GM23248 (cell line): ENCODE data around the gene XIRP2. TPM values are rescaled to one million over a fixed set of nuclear protein-coding genes. Genes with fewer than 3 reads are reported as not detected.
A peak's percentile ranks its signal among the peaks of the same experiment; 100 is the strongest.

Source experiments
- DNase-seq: peaks from one replicate; pipeline ENCODE4 v3.0.0-alpha.2; 2015
- H2AFZ ChIP-seq: fragments of 200-600 bp; sonication (generic); 2 replicates; pipeline ENCODE4 v1.6.1; 2016; ENCODE audit warnings: antibody characterized with exemption
- H3F3A ChIP-seq: fragments of 200-600 bp; sonication (generic); 2 replicates; pipeline ENCODE4 v1.6.1; 2016; ENCODE audit warnings: mild to moderate bottlenecking, antibody characterized with exemption, mixed run types; ENCODE audit not compliant: insufficient read depth
- H3K27ac ChIP-seq: fragments of 200-600 bp; sonication (generic); 2 replicates; pipeline ENCODE4 v1.5.1; 2016; ENCODE audit warnings: mild to moderate bottlenecking
- H3K27me3 ChIP-seq: fragments of 200-600 bp; sonication (generic); replicated peaks from 2 replicates; pipeline ENCODE4 v1.6.1; 2016; ENCODE audit warnings: mild to moderate bottlenecking; ENCODE audit not compliant: insufficient read depth
- H3K36me3 ChIP-seq: fragments of 200-600 bp; sonication (generic); 2 replicates; pipeline ENCODE4 v1.6.1; 2016; ENCODE audit warnings: low read depth, mild to moderate bottlenecking
- H3K4me1 ChIP-seq: fragments of 200-600 bp; sonication (generic); 2 replicates; pipeline ENCODE4 v1.6.1; 2016; ENCODE audit warnings: mild to moderate bottlenecking; ENCODE audit not compliant: insufficient read depth
- H3K4me2 ChIP-seq: fragments of 200-600 bp; sonication (generic); one replicate; pipeline ENCODE4 v1.6.1; 2016; ENCODE audit warnings: mild to moderate bottlenecking; ENCODE audit not compliant: unreplicated experiment
- H3K4me3 ChIP-seq: fragments of 200-600 bp; sonication (generic); 2 replicates; pipeline ENCODE4 v1.5.1; 2016; ENCODE audit warnings: mild to moderate bottlenecking
- H3K79me2 ChIP-seq: fragments of 200-600 bp; sonication (generic); 2 replicates; pipeline ENCODE4 v1.6.1; 2016; ENCODE audit warnings: mild to moderate bottlenecking; ENCODE audit not compliant: insufficient read depth
- H3K9ac ChIP-seq: fragments of 200-600 bp; sonication (generic); 2 replicates; pipeline ENCODE4 v1.6.1; 2016; ENCODE audit warnings: mild to moderate bottlenecking
- H3K9me2 ChIP-seq: fragments of 200-600 bp; sonication (generic); 2 replicates; pipeline ENCODE4 v1.6.1; 2016; ENCODE audit warnings: mixed run types, mild to moderate bottlenecking, moderate library complexity; ENCODE audit not compliant: insufficient read depth
- H3K9me3 ChIP-seq: fragments of 200-600 bp; sonication (generic); one replicate; pipeline ENCODE4 v1.6.1; 2017; ENCODE audit warnings: low read depth
- H4K20me1 ChIP-seq: fragments of 200-600 bp; sonication (generic); 2 replicates; pipeline ENCODE4 v1.6.0; 2016; ENCODE audit not compliant: insufficient read depth
- EZH2 ChIP-seq: fragments of 200-600 bp; sonication (generic); IDR thresholded peaks from 2 replicates; pipeline ENCODE4 v1.6.1; 2018; ENCODE audit warnings: antibody characterized with exemption, mild to moderate bottlenecking; ENCODE audit not compliant: insufficient read depth, poor library complexity, severe bottlenecking
- EZH2phosphoT487 ChIP-seq: fragments of 200-600 bp; sonication (generic); IDR thresholded peaks from 2 replicates; pipeline ENCODE4 v1.6.1; 2018; ENCODE audit warnings: antibody characterized with exemption, moderate library complexity, mild to moderate bottlenecking, low read depth; ENCODE audit not compliant: insufficient read depth
- WGBS, 2 experiments: methylation state at CpG; one replicate each; pipeline ENCODE4 v1.1.6; 2015 to 2017; ENCODE audit warnings: low lambda C conversion rate in 2 of 2, low coverage in 1 of 2; ENCODE audit errors: missing lambda C conversion rate in 2 of 2; 5-methylcytosine and 5-hydroxymethylcytosine counted together
- in situ Hi-C: fragments of 300-500 bp; cut with MboI; formaldehyde crosslinking; loops from 2 replicates; pipeline ENCODE4 v1.15.0; 2020
- polyA plus RNA-seq: library from polyadenylated mRNA; unstranded; fragments of >200 nt; fragmentation: Nextera tagmentation; extraction: Ambion mirVana; gene quantifications from 2 replicates; pipeline ENCODE4 v1.2.1, GENCODE V29; 2016
- total RNA-seq: library from RNA; depleted of rRNA; stranded (reverse); fragments of >200 nt; shearing (Covaris generic); gene quantifications from 2 replicates; pipeline ENCODE4 v1.2.3, GENCODE V29; 2014

Gene XIRP2
- total and polyA plus RNA-seq, 2 experiments from 2014 or later: not detected

DNA sequence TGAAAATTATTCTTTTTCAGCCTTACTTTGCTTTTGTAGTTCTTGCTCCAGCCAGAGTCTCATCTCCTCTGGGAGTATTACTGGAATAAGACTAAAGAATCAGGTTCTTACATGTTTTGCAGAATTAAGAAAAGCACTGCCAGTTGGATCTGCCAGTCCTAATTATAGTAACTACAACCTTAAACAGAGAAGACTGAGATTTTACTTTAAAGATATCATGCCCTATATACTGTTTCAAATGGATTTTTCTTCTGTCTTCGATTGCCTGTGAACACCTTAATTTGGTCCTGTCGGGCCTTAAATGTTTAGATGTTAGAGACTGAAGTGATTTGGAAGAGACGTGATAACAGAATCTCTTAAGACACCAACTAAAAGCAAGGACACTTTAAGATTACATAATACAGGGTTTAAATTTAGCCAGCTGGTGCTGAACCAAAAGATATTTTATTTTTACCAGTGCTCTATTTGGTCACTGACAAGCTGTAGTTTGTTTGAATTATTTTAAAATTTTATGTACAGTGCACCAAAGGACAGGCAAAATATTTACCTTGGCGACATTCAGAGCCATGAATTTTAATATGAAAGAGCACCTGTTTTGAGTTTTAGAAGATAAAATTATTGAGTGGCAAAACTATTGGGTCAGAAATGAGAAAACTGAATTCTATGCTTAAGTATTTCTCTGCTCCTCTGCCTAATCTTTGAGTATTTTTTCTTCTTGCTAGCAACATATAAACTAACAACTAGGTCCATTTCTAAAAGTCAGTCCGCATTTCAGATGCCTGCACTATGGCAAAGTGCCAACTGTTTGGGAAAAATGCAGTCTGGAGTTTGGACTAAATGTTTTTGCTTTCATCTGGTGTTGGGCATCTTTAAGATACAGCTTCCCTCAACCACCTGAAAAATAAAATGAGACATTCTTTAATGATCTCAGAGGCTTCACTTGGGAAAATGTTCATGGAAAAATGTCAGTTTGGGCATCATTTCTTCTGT is 300.0 kb downstream of the XIRP2 start:
- no peaks in the 10 kb centered on the region for H3K79me2 ChIP-seq
- in situ Hi-C loops: no loop called here
- H3K4me3 ChIP-seq: no peak overlapping the region
- no peak for DNase-seq
- no peaks in the 10 kb centered on the region for H3K27me3 ChIP-seq
- H4K20me1 ChIP-seq: no peaks in the 10 kb centered on the region
- 39 to 43% methylated on average over 5 of the region's 5 CpGs for WGBS, 2 experiments
- no peak for TF ChIP-seq EZH2
- TF ChIP-seq EZH2phosphoT487: no peak
- no peaks in the 10 kb centered on the region for H3K9me3 ChIP-seq
- H3K9me2 ChIP-seq: no peaks in the 10 kb centered on the region
- no peak overlapping the region for H3K9ac ChIP-seq
- peaks cover 4% of the 10 kb centered on the region for H3F3A ChIP-seq
- no peak overlapping the region for H2AFZ ChIP-seq
- no peak overlapping the region for H3K27ac ChIP-seq
- no peaks in the 10 kb centered on the region for H3K36me3 ChIP-seq
- peaks cover 35% of the 10 kb centered on the region for H3K4me1 ChIP-seq
- no peak overlapping the region for H3K4me2 ChIP-seq

DNA sequence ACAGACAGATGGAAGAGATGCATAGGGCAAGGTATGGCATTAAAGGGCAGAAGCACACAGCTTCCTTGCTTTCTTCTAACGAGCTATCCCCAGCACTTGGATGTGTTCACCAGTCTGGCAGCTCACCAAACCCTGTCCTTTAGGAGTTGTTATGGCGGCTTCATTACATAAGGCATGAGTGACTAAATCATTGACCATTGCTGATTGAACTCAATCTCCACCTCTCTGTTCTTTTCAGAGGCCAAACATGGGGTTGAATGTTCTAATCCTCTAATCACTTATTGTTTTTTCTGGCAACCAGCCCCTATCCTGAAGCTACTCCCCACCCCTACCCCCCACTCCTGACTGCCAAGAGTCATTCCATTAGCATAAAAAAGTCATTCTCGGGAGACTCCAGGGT is 301.8 kb downstream of the XIRP2 start:
- WGBS, 2 experiments: 20 to 24% methylated on average over 3 of the region's 3 CpGs
- H4K20me1 ChIP-seq: no peaks in the 10 kb centered on the region
- no peak overlapping the region for H3K4me3 ChIP-seq
- peak; percentile 69 for DNase-seq
- peaks cover 6% of the 10 kb centered on the region for H3F3A ChIP-seq
- H3K79me2 ChIP-seq: no peaks in the 10 kb centered on the region
- no peak for TF ChIP-seq EZH2phosphoT487
- no peak for TF ChIP-seq EZH2
- no peak overlapping the region for H3K4me2 ChIP-seq
- H2AFZ ChIP-seq: no peak overlapping the region
- in situ Hi-C loops: no loop called here
- H3K36me3 ChIP-seq: no peaks in the 10 kb centered on the region
- H3K4me1 ChIP-seq: peaks cover 38% of the 10 kb centered on the region
- H3K9me2 ChIP-seq: no peaks in the 10 kb centered on the region
- no peaks in the 10 kb centered on the region for H3K27me3 ChIP-seq
- no peak overlapping the region for H3K9ac ChIP-seq
- H3K9me3 ChIP-seq: no peaks in the 10 kb centered on the region
- H3K27ac ChIP-seq: no peak overlapping the region

DNA sequence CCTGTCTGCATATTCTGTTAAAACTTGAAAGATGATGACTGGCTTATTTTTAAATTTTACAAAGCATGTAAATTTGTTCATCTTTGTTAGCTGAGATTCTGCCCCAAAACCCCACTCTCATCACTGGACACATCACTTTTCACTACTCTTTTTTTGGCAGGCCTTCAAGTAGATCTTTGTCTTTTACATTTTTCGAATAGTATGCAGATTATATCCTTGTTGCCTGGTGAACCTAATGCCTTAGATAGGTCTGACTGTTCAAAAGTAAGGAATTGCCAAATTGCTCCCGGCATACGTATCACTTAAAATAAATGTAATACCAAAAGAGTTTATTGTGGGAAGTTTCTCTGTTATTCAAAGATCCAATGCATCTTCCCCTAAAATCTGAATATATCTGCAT is 303.3 kb downstream of the XIRP2 start:
- in situ Hi-C loops: no loop called here
- Histone ChIP-seq H4K20me1 (no peaks in the 10 kb centered on the region), H3K27me3 (no peaks in the 10 kb centered on the region), H2AFZ (no peak overlapping the region), H3K4me3 (no peak overlapping the region), H3K9me2 (no peaks in the 10 kb centered on the region), H3K36me3 (no peaks in the 10 kb centered on the region), H3K4me1 (peaks cover 41% of the 10 kb centered on the region), H3K79me2 (no peaks in the 10 kb centered on the region), H3K4me2 (no peak overlapping the region), H3K9me3 (no peaks in the 10 kb centered on the region), H3K9ac (no peak overlapping the region), H3K27ac (no peak overlapping the region), H3F3A (peaks cover 6% of the 10 kb centered on the region)
- TF ChIP-seq EZH2 (no peak), EZH2phosphoT487 (no peak)
- WGBS, 2 experiments: 76 to 82% methylated on average over 3 of the region's 3 CpGs
- DNase-seq: peak; percentile 30

DNA sequence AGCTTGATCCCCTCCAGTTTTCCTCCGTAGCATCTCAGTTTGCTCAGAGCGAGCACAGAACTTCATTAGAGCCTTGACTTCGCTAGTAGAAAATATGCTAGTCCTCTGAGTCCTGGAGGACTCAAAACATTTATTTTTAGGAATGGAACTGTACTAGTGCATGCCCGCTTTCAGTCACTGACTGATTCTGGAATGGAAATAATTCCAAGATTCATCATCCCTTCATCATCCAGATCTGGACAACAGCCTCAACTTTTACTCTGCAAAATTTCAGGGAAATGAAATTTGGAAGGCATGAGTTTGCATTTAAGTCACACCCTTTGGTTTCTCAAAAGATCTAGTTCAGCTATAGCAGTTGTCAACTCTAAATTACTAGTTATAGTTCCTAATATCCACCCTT is 304.6 kb downstream of the XIRP2 start:
- peak overlapping the region; percentile 50 for H3K27ac ChIP-seq
- peak; percentile 80 for DNase-seq
- no peaks in the 10 kb centered on the region for H3K27me3 ChIP-seq
- H3K9me3 ChIP-seq: no peaks in the 10 kb centered on the region
- H3K9ac ChIP-seq: peak overlapping the region; percentile 6; the same call in 1 of the 2 replicates
- H4K20me1 ChIP-seq: no peaks in the 10 kb centered on the region
- H3K79me2 ChIP-seq: no peaks in the 10 kb centered on the region
- TF ChIP-seq EZH2phosphoT487 (no peak), EZH2 (no peak)
- H3K4me2 ChIP-seq: peak overlapping the region; percentile 67
- peak overlapping the region; percentile 65 for H2AFZ ChIP-seq
- peaks cover 14% of the 10 kb centered on the region for H3F3A ChIP-seq
- 0 to 2% methylated on average over 4 of the region's 4 CpGs for WGBS, 2 experiments
- H3K36me3 ChIP-seq: no peaks in the 10 kb centered on the region
- in situ Hi-C loops: no loop called here
- peaks cover 53% of the 10 kb centered on the region for H3K4me1 ChIP-seq
- no peaks in the 10 kb centered on the region for H3K9me2 ChIP-seq
- peak overlapping the region; percentile 52 for H3K4me3 ChIP-seq
